Left kidney (tissue), 2 donors: ENCODE measurements around the gene TSHZ1. TPM values are rescaled to one million over a fixed set of nuclear protein-coding genes. Genes with fewer than 3 reads are reported as not detected.

Experiments
- DNase-seq: peaks from one replicate; pipeline ENCODE4 v3.0.0-alpha.2; 2013
- polyA plus RNA-seq: library from polyadenylated mRNA; unstranded; fragments of 120-200 nt; gene quantifications from one replicate; pipeline ENCODE4 v1.2.1, GENCODE V29; 2013; ENCODE audit not compliant: insufficient read length

The TSHZ1 gene
- polyA plus RNA-seq, 1 donor: 33.2 TPM

DNA sequence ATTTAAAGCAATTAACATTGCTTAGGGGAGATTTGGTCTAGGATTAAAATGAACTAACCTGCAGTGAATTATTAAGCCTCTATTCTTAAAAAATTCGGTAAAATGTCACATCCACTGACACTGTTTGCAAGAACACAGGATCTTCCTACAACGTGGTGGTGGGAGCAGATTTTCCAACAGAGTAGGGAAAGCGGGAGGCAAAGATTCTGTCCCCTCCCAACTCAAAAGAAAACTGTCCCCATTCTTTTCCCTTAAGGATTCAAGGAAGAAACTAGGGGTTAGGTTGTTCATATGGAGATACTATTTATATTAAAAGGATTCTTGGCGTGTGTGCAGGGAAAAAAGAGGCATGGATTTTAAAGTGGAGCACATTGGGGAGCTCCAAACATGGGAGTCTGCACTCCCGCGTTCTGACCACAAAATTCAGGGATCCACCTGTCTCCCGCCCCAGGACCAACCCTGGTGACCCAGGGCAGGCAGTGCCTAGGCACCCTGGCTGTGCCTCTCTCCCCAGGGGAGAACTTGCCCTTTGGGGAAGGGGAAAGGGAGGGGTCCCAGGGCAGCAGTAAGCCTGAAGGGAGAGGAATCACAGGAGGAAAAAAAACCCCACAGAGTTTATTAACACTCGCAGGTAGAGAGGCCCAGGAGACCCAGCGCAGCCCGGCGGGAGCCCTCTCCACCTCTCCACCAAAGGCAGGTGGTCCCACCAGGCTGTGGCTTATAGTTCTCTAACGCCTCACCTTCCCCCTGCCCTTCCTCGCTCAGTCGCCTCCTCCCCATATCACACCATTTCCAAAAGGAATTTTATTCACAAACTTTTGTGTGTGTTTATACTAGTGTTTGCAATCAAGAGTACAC is 3.9 kb upstream of the TSHZ1 start:
- DNase-seq: no peak

GRCh38 chr18:75207310-75208154 is 3.1 kb upstream of the TSHZ1 start:
- no peak for DNase-seq

DNA sequence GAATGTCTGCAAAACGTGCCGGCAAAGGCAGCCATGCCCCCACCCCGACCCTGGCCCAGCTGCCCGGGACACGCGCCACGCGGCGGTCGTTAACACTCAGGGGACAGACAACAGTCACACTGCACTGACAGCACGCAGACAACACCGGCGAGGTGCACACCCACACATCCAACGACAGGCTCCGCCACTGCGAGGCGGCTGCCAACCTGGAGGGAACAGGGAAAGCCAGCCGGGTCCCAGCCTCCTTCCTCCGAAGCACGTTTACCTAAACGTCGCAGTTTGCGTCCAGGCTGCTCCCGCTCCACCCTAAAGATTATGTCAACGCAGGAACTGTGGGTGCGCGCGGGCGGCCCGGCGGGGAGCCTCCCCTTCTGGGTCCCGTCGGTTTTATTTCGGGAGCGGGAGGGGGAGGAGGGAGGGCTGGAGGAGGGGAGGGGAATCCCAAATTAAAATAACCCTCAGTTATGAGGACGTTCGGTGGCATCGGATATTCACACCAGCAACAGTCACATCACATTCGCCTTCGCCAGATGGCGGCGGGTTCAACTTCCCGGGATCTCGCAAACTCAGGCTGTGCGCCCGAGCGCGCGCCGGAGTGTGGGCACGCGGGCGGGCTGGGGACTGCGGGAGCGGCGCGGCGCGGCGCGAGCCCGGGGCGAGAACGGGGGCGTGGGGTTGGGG is 2.3 kb upstream of the TSHZ1 start:
- DNase-seq: no peak

DNA sequence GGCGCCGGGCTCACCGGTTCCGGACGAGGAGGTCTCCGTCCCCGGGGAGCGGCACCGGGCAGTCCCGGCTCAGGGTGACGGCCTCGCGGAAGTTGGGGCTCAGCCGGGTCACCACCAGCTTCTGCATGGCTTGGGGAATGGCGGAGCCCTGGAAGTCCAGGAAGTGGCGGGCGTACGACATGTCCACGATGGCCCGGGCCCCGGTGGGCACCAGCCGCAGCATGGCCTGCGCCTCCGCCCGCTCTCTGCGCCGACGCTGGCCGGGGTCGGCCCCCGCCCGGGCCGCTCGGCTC is 1.8 kb upstream of the TSHZ1 start:
- DNase-seq: no peak

DNA sequence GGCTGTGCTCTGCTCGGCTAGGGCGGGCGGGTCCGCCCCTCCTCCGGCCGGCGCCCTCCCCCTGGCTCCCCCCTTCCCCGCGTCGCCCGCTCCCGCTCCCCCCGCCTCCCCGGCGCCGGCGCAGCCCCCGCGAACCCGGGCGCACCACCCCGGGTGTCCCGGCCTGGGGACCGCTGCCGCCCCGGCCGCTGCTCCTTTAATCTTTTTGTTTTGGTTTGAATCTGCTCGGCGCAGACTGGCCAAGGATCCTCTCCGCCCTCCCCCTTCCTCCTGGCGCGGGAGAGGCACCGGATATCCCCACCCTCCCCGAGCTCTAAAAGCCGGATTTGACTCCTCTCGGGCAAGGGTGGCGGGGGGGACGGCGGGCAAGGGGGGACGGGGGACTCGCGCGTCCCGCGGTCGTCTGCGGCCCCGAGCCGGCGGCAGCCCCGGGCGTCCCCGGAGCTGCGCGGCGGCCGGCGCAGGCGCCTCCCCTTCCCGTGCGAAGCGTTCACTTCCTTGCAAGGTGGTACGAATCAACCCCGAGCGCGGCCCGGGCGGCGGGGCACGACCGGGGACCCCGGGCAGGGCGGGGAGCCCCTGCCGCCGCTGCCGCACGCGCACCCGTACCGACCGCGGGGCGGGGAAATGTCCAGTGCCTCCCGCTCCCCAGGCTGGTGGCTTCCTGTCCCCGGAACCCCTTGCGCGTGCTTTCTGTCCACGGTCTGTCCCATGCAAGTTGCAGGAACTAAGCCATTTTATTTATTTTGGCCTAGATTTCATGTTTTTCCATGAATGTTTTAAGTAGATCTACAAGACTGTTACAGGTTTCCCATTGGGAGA is 1.3 kb upstream of the TSHZ1 start, which contains the start of gene PTGR3:
PTGR3 (minus strand) TSS at position 11 of the 822 bp plus-strand sequence. CDS start 81 bp downstream, outside the sequence.
- DNase-seq: peak; percentile 81

DNA sequence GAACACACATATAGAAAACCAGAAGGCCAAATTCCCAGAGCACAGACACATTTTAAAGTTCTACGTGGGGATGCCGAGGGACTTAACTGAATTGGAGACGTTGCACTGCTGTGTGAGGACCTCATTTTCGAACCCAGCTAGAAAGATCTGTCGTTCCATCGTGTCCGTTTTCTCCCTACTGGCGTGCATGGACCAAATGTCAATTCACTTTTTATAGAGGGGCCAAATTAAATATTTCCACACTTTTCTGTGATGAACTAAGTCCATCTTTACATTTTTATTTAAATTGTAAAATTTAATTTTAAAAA is 692 bp upstream of the TSHZ1 start:
- no peak for DNase-seq

DNA sequence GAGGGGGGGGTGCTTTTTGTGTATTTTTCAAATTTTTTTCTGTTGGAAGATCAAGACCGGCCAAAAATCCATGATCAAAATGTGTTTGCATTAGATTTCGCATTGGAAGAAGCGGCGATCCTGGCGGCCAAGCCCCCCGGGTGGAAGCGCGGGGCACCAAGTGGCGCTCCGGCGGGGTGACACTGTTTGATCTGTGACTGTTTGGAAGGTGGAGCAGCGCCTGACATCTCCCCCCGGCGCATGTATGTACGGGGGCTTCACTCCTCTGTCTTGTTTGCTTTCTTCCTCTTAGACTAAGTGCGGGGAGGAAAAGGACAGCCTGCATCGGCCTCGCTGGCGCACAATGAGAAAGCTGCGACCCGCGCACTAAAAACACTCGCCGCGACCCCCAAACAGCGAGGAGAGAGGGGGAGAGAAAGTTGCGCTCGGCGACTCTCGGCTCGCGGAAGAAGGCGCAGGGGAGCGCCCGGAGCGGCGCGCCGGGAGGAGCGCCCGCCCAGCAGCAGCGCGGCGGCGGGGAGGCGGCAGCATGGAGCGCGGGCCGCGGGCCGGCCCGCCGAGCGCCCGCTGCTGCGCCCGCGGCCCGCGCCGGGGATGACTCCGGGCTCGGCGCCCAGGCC is 515 bp downstream of the TSHZ1 start:
- no peak for DNase-seq

GRCh38 chr18:75211626-75211952 is 992 bp downstream of the TSHZ1 start:
- DNase-seq: no peak

GRCh38 chr18:75211953-75212750 is 1.6 kb downstream of the TSHZ1 start:
- no peak for DNase-seq

DNA sequence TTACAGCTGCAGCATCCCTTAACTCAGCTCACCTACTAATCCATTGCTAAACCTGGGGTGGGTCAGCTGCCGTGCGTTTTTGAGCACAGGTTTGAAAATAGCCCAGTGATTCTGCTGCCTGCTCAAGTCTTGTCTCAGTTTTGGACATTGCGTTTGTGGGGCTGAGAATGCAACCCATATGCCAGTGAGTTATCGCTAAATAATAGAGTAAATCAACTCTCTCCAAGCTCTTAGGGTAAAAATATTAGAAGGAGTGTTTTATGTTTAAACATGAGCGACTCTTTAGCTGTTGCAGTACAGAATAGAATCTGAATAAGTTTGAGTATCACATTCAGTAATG is 2.1 kb downstream of the TSHZ1 start:
- DNase-seq: no peak

GRCh38 chr18:75213611-75214331 is 3.2 kb downstream of the TSHZ1 start:
- DNase-seq: no peak

GRCh38 chr18:75214332-75214690 is 3.7 kb downstream of the TSHZ1 start:
- DNase-seq: no peak

DNA sequence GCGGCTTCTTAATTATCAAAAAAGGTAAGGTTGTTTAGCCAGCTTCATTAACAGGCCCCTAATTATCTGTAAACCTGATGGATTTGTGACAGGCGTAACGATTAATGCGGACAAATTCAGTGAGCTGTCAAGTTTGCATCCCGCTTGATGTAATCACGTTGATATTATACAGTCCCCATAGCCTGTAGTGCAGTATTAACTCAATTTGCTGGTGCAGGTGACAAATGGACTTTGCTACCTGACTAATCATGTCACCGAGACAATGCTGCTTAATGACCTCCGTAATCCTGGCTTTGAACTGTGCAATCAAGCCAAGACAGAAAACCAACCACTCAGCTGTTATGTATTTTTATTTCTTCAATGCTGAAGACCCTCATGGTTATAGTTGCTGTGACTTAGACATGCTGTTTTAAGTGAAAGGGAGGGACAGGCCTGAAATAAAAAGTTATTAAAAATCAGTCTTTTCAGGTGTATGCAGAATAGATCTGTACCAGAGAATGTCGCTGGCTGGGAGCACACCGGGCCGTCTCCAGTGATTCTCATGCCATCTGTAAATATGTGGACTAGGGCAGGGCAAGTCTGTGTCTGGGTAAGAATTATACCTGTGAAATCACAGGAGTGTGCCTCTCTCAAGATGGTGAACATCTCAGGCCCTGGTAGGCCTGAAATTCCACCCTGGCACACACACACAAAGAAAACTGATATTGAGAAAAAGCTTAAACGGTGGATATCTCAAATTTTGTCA is 4.3 kb downstream of the TSHZ1 start:
- DNase-seq: no peak

DNA sequence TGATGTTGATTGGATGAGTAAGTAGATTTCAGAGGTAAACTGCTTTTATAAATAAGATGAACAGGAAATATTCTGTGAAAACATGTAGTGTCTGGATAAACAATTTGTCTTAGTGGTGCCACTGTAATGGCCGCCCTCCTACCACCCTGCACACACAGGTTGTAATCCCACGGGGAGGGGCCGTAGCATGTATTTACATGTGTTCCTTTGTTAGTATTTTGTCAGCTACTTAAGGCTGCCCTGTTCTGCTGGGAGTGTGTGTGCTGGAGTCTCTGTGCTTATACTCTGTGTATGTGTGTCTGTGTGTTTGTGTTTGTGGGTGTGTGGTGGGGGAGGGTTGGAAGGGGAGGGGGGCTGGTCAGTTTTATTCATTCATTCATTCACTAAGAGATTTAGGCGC is 5.1 kb downstream of the TSHZ1 start:
- no peak for DNase-seq

DNA sequence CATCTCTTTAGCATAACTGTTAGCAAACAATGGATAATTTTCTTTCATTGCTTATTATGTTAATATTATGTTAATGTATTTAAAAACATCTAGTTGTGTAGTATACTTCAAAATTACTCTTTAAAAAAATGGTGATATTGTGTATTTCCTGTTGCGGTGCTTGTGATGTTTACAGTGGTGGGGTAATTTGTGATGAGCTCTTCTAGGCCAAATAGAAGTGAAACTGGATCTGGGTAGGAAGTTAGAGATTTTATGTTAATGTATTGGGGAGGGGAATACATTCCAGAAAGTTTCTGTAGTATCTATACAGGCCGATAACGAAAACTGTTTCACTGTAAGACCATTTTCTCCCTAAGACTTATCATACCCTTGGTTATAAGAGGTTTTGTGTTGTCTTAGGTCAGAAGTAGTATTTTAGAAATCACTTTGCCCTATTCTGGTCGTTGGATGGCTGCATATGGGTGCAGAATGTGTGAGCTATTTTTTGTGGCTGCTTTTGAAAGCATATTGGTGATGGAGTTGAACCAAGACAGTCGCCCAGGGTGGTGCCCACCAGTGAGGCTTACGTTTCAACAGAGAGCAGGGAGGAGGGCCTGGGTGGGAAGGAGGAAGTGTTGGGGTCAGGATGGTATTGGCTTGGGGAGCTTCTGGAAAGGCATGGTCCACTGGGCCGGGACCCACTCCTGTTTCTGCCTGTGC is 5.8 kb downstream of the TSHZ1 start:
- no peak for DNase-seq

- no peak for DNase-seq
Measured at GRCh38 chr18:75216911-75217689, 6.5 kb downstream of the TSHZ1 start.

- DNase-seq: no peak
Measured at GRCh38 chr18:75218065-75218923, 7.7 kb downstream of the TSHZ1 start.
